Small intestine (tissue), 7 donors: ENCODE data around the gene ARNT2. TPM values are rescaled to one million over a fixed set of nuclear protein-coding genes. Genes with fewer than 3 reads are reported as not detected.

Experiments used
- DNase-seq, 2 donors: peaks; one replicate each; pipeline versions ENCODE4 v3.0.0 to v3.0.0-alpha.2; 2013
- FAIRE-seq: peaks from 2 replicates; lab custom pipeline; 2012; peaks lifted over from hg19 to GRCh38; lab: Jason Lieb, UNC
- H3K27ac ChIP-seq, 3 donors: one replicate each; pipeline ENCODE4 v1.5.1; 2013; ENCODE audit warnings: low read length in 2 of 3, mild to moderate bottlenecking in 2 of 3, control low read depth in 1 of 3, inconsistent platforms in 1 of 3, low read depth in 1 of 3, moderate library complexity in 1 of 3
- H3K27me3 ChIP-seq, 3 donors: one replicate each; pipeline ENCODE4 v1.6.1; 2013; ENCODE audit warnings: low read length in 3 of 3, inconsistent platforms in 1 of 3; ENCODE audit not compliant: control insufficient read depth in 3 of 3, insufficient read depth in 3 of 3
- H3K36me3 ChIP-seq, 3 donors: one replicate each; pipeline ENCODE4 v1.6.1; 2013; ENCODE audit warnings: low read length in 3 of 3, inconsistent platforms in 1 of 3, low read depth in 1 of 3, mild to moderate bottlenecking in 1 of 3, moderate library complexity in 1 of 3; ENCODE audit not compliant: control insufficient read depth in 3 of 3, insufficient read depth in 2 of 3
- H3K4me1 ChIP-seq, 3 donors: one replicate each; pipeline ENCODE4 v1.6.1; 2013; ENCODE audit warnings: low read length in 2 of 3, inconsistent platforms in 1 of 3, low read depth in 1 of 3, mild to moderate bottlenecking in 1 of 3, moderate library complexity in 1 of 3; ENCODE audit not compliant: control insufficient read depth in 3 of 3, insufficient read depth in 2 of 3
- H3K4me3 ChIP-seq, 3 donors: one replicate each; pipeline ENCODE4 v1.5.1; 2013; ENCODE audit warnings: low read length in 3 of 3, control low read depth in 1 of 3, inconsistent platforms in 1 of 3, low read depth in 1 of 3, mild to moderate bottlenecking in 1 of 3, moderate library complexity in 1 of 3
- H3K9me3 ChIP-seq, 2 donors: one replicate each; pipeline ENCODE4 v1.6.1; 2013; ENCODE audit warnings: low read depth in 1 of 2, low read length in 1 of 2; ENCODE audit not compliant: control insufficient read depth in 2 of 2, insufficient read depth in 1 of 2
- WGBS, 3 donors: extraction: QIAGEN DNeasy Blood & Tissue Kit; methylation state at CpG; one replicate each; pipeline ENCODE4 v1.1.7; 2013; 5-methylcytosine and 5-hydroxymethylcytosine counted together
- polyA plus RNA-seq, 4 donors: library from polyadenylated mRNA; stranded (reverse) in 3 of 4; unstranded in 1 of 4; fragments of 200-250 nt in 3 of 4; fragments of 120-200 nt in 1 of 4; gene quantifications; one replicate each; pipeline versions ENCODE4 v1.2.1 to v1.2.3, GENCODE V29; 2013
- donor health status: healthy with polysubstance abuse.
- donor health status: control.
- donor health status: control.
- donor health status: Bipolar disorder and iron deficiency.
- donor health status: healthy.

Gene ARNT2
- polyA plus RNA-seq, 4 donors = 0.45 to 4.4 (median 2.4) TPM

DNA sequence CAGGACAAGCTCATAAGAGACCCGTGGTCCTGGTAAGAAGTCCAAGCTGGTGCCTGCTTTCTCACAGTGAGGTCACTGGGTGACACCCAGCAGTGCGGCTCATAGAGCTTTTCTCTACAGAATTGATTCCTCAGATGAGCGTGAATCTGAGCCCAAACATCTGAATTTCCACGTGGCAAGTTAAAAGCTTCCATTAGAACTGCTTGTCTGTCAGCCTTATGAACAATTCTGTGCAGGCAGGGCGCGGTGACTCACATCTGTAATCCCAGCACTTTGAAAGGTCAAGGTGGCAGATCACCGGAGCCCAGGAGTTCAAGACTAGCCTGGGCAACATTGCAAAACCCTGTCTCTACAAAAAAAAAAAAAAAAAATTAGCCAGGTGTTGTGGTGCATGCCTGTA is 177.8 kb downstream of the ARNT2 start:
- FAIRE-seq (no peak), DNase-seq (no peak)
- Histone ChIP-seq H3K4me3 (no peak overlapping the region), H3K4me1 (no peaks in the 10 kb centered on the region), H3K9me3 (no peaks in the 10 kb centered on the region), H3K27me3 (no peaks in the 10 kb centered on the region), H3K27ac (no peak overlapping the region), H3K36me3 (peaks cover 0 to 15% (median 0%) of the 10 kb centered on the region in 3 donors)
- 70 to 83% (median 72%) methylated on average over 7 of the region's 7 CpGs for WGBS, 3 donors

DNA sequence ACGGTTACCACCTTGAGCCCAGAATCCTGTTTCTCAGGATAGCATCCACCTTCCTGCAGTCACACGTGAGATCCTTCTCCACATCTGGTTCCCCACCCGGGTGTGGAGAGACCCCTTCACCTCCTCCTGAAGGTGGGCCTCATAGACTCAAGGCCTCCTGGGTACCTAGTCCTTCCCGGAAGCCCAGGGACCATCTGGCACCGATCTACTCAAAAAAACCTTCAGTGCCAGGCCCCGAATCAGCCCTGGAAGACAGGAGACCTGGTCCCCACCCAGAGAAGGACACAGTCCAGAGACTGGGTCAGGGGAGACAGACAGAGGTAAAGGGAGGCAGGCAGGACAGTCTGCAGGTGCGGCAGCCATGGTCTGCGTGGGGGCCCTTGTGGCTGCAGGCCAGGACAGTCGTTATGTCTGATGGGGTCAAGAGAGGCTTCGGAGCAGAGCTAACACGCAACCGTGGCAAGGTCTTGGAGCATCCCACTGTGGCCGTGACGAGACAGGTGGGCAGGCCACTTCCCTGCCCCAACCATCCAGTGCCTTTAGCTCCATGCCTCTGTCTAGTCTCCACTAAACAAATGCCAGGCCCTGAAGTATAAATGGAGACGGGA is 178.7 kb downstream of the ARNT2 start:
- WGBS, 3 donors = 87 to 96% (median 92%) methylated on average over 14 to 15 of the region's 15 CpGs
- DNase-seq = no peak
- H3K4me3 ChIP-seq = no peak overlapping the region
- peaks cover 0 to 8% (median 0%) of the 10 kb centered on the region in 3 donors for H3K36me3 ChIP-seq
- H3K4me1 ChIP-seq = no peaks in the 10 kb centered on the region
- H3K27ac ChIP-seq = no peak overlapping the region
- no peaks in the 10 kb centered on the region for H3K9me3 ChIP-seq
- H3K27me3 ChIP-seq = no peaks in the 10 kb centered on the region
- no peak for FAIRE-seq

DNA sequence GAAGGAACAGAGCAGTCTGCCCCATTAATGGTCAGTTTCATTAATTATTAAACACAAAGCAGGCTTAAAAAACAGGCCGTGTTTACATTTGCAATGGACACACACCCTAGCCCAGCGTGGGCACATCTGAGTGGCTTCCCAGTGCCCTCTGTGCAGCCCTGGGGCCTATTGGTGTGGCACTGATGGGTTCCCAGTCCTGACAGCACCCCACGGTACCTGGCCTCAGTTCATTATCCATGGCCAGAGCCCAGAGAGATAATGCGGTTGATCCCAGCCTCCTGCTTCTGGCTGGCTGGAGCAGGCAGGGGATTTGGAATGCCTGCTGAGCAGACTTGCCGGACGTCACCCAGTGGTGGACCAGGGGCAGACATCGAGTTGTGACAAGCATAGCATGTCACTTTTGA is 180.4 kb downstream of the ARNT2 start:
- no peaks in the 10 kb centered on the region for H3K27me3 ChIP-seq
- H3K27ac ChIP-seq = no peak overlapping the region
- DNase-seq (no peak), FAIRE-seq (no peak)
- peaks cover 0 to 6% (median 0%) of the 10 kb centered on the region in 3 donors for H3K36me3 ChIP-seq
- no peaks in the 10 kb centered on the region for H3K4me1 ChIP-seq
- no peak overlapping the region for H3K4me3 ChIP-seq
- no peaks in the 10 kb centered on the region for H3K9me3 ChIP-seq
- 60 to 76% (median 71%) methylated on average over 7 of the region's 7 CpGs for WGBS, 3 donors

DNA sequence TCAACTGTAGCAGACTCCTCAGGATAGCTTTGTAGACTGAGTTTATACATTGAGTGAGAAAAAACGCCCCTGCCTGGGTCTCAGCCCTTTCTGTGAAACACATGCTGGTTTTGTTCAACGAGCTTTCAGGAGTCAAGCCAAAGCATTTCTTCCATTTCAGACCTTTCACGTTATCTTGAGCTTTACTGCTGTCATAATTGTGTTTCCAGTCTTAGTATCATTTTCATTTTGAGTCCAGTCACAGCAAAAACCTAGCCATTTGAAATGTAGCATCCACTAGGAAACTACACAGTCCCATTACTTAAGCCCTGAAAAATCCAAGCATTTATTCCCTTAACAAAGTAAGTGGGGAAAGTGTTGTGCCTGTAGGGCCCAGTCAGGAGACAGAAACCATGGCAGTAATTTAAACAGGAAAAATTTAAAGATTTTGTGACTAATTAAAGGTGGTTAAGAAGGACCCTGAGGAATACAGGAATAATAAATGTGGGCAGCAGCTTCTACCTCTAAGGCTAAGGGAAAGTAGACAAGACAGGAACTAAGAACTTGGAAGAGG is 180.9 kb downstream of the ARNT2 start:
- Histone ChIP-seq H3K27ac (no peak overlapping the region), H3K27me3 (no peaks in the 10 kb centered on the region), H3K4me1 (no peaks in the 10 kb centered on the region), H3K9me3 (no peaks in the 10 kb centered on the region), H3K4me3 (no peak overlapping the region), H3K36me3 (peaks cover 0 to 6% (median 0%) of the 10 kb centered on the region in 3 donors)
- FAIRE-seq = no peak
- 12 to 43% (median 15%) methylated on average over 3 of the region's 3 CpGs for WGBS, 3 donors
- no peak for DNase-seq

DNA sequence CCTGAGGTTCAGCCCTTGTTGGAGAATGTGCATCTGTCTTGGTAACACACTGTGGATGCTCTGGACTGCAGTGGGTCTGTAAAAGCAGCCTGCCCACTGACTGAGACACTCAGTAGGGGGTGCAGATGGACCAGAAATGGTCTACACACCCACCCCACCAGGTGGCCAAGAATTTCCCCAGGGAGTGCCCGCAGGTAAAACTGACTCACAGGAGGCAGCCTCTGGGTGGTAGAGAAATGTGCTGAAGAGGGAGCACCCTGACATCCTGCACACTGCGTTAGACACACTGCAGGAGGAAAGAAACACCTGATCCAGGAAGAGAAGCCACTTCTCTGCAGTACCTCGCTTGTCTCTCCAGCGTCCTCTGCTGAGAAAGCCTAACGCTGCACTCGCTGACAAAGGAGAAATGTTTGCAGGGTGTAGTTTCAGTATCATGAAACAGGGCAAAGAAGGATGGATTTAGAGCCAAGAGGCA is 181.4 kb downstream of the ARNT2 start:
- 17 to 61% (median 32%) methylated on average over 6 of the region's 6 CpGs for WGBS, 3 donors
- no peak for FAIRE-seq

DNA sequence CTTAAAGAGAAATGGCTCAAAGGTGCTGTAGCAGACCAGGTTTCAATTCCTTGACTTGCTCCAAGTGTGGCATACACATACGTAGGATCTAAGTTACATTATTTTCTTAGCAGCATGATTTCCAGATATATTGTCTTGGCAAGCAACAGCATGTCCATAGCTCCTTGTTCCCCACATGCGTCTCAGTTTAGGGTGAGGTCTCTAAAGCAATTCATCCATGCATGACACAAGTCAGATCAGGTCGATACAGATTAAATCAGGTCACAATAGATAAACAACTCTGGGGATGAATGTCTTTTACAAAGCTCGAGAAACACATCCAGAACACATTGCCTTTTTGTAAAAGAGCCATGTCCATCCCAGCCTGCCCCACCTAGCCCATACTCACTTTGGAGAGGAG is 182.0 kb downstream of the ARNT2 start:
- WGBS, 3 donors = 36 to 64% (median 41%) methylated on average over 4 of the region's 4 CpGs
- no peaks in the 10 kb centered on the region for H3K4me1 ChIP-seq
- no peaks in the 10 kb centered on the region for H3K27me3 ChIP-seq
- FAIRE-seq = no peak
- no peak overlapping the region for H3K27ac ChIP-seq
- DNase-seq = no peak
- H3K4me3 ChIP-seq = no peak overlapping the region
- H3K9me3 ChIP-seq = no peaks in the 10 kb centered on the region
- H3K36me3 ChIP-seq = peaks cover 0 to 4% (median 0%) of the 10 kb centered on the region in 3 donors

More for the DNA sequence above, 181.4 kb downstream of the ARNT2 start:
- DNase-seq = peak in 1 of 2 donors; percentile 40
- Histone ChIP-seq H3K9me3 (no peaks in the 10 kb centered on the region), H3K36me3 (peaks cover 0 to 6% (median 0%) of the 10 kb centered on the region in 3 donors), H3K27ac (no peak overlapping the region), H3K27me3 (no peaks in the 10 kb centered on the region), H3K4me1 (no peaks in the 10 kb centered on the region), H3K4me3 (no peak overlapping the region)

DNA sequence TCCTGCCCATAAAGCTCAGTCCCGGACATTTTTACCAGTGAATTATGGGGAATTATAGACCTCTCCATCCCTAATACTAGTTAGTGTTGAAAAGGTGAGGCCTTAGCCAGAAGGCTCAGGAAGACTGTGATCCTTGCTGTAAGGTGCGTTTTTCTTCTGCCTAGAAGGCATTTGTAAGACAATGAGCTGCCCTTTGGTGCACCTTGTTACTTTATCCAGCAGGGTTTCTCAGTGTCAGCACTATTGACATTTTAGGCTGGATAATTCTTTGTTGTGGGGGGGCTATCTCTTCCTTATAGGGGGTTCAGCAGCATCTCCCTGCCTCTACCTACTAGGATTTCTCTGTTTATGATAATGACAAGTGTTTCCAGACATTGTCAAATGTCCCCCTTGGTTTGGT is 182.8 kb downstream of the ARNT2 start:
- WGBS, 3 donors = 85 to 93% (median 87%) methylated on average over 2 of the region's 2 CpGs
- Histone ChIP-seq H3K27ac (no peak overlapping the region), H3K9me3 (no peaks in the 10 kb centered on the region), H3K27me3 (no peaks in the 10 kb centered on the region), H3K4me3 (no peak overlapping the region), H3K4me1 (no peaks in the 10 kb centered on the region), H3K36me3 (peaks cover 0 to 4% (median 0%) of the 10 kb centered on the region in 3 donors)
- FAIRE-seq (no peak), DNase-seq (no peak)

DNA sequence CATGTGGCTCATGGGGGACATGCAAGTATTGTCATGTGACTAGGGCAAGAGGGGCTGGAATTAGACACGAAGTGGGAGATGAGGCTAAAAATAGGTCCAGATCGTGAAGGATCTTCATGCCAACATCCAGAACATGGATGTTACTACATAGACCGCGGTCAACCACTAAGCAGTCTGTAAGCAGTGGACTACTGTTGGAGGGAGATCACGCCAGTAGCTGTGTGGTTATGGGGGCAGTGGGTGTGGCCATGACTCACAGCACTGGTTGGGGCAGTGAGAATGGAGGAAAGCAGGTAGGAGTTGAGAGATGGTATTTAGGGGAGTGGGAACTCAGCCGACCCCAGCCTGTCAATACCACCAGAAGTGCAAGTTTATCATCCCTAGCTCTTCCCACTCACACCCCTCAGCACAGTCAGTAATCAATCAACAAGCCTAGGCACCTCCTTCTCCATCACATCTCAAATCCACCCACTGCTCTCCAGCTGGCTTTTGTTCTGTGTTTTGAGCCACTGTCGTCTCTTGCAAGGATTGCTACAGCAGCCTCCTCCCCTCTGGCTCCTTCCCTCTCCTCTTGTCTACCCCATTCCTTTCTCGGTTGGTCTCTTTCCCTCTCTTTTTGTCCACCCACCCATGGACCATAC is 183.8 kb downstream of the ARNT2 start:
- Histone ChIP-seq H3K27ac (no peak overlapping the region), H3K4me3 (no peak overlapping the region), H3K36me3 (peaks cover 0 to 4% (median 0%) of the 10 kb centered on the region in 3 donors), H3K9me3 (no peaks in the 10 kb centered on the region), H3K27me3 (no peaks in the 10 kb centered on the region), H3K4me1 (no peaks in the 10 kb centered on the region)
- DNase-seq (no peak), FAIRE-seq (no peak)
- WGBS, 3 donors = 81 to 84% (median 84%) methylated on average over 8 of the region's 8 CpGs
